Progenitor cell of endocrine pancreas (in vitro differentiated cells): ENCODE results near the gene ACP1. TPM values are rescaled to one million over a fixed set of nuclear protein-coding genes. Genes with fewer than 3 reads are reported as not detected.

Experiments
- DNase-seq: peaks from one replicate; pipeline ENCODE4 v3.0.0; 2021; ENCODE audit warnings: low spot score; ENCODE audit not compliant: unreplicated experiment
- H3K27ac Mint-ChIP-seq: 2 replicates; pipeline ENCODE4 v1.8.0; 2021; ENCODE audit warnings: mild to moderate bottlenecking, moderate library complexity, mixed read lengths
- H3K27me3 Mint-ChIP-seq: 2 replicates; pipeline ENCODE4 v1.8.0; 2021; ENCODE audit warnings: mixed read lengths
- H3K36me3 Mint-ChIP-seq: 2 replicates; pipeline ENCODE4 v1.8.0; 2022; ENCODE audit warnings: mixed read lengths; ENCODE audit not compliant: insufficient read depth
- H3K4me1 Mint-ChIP-seq: 2 replicates; pipeline ENCODE4 v1.8.0; 2021; ENCODE audit warnings: low read depth, mixed read lengths
- H3K4me3 Mint-ChIP-seq: 2 replicates; pipeline ENCODE4 v1.8.0; 2021; ENCODE audit warnings: low read depth, mild to moderate bottlenecking, moderate library complexity, mixed read lengths
- H3K9me3 Mint-ChIP-seq: 2 replicates; pipeline ENCODE4 v1.8.0; 2021; ENCODE audit warnings: low read depth, mixed read lengths
- CTCF ChIP-seq: fragments of 200-600 bp; sonication (generic); IDR thresholded peaks from one replicate; pipeline ENCODE4 v1.5.0; 2021; ENCODE audit warnings: antibody characterized with exemption, mild to moderate bottlenecking; ENCODE audit not compliant: unreplicated experiment
- total RNA-seq: library from RNA; stranded (reverse); gene quantifications from 2 replicates; pipeline ENCODE4 v1.2.1, GENCODE V29; 2021

ACP1 gene
- total RNA-seq, 1 donor from 2014 or later, result 111 TPM

- Mint-ChIP-seq H3K4me1 (peaks cover 41% of the 10 kb centered on the region), H3K4me3 (peak within 1 kb of the TSS; percentile 94), H3K9me3 (no peaks in the 10 kb centered on the region), H3K27me3 (no peaks in the 10 kb centered on the region), H3K27ac (peak within 1 kb of the TSS; percentile 98), H3K36me3 (peaks cover 3% of the 10 kb centered on the region)
- peak; percentile 58 for DNase-seq
- no peak for TF ChIP-seq CTCF
These were observed 814 bp upstream of the ACP1 start, which contains the start of gene SH3YL1 for GRCh38 chr2:263774-264492. SH3YL1 (minus strand) TSS chr2:264032; CDS start chr2:263984, 48 bp downstream.

- no peaks in the 10 kb centered on the region for H3K27me3 Mint-ChIP-seq
- no peak for TF ChIP-seq CTCF
- H3K4me1 Mint-ChIP-seq, result peaks cover 11% of the 10 kb centered on the region
- DNase-seq, result no peak
- H3K36me3 Mint-ChIP-seq, result no peaks in the 10 kb centered on the region
- no peaks in the 10 kb centered on the region for H3K9me3 Mint-ChIP-seq
- no peak overlapping the region for H3K27ac Mint-ChIP-seq
- no peak overlapping the region for H3K4me3 Mint-ChIP-seq
These were observed 3.6 kb downstream of the ACP1 start for GRCh38 chr2:268323-268722.

- Mint-ChIP-seq H3K9me3 (no peaks in the 10 kb centered on the region), H3K27ac (peak overlapping the region; percentile 22), H3K36me3 (peaks cover 2% of the 10 kb centered on the region), H3K4me3 (no peak overlapping the region), H3K27me3 (no peaks in the 10 kb centered on the region), H3K4me1 (peaks cover 11% of the 10 kb centered on the region)
- no peak for DNase-seq
- TF ChIP-seq CTCF, result no peak
These were observed 4.7 kb downstream of the ACP1 start for GRCh38 chr2:269356-270030.

- Mint-ChIP-seq H3K9me3 (no peaks in the 10 kb centered on the region), H3K4me3 (no peak overlapping the region), H3K27me3 (no peaks in the 10 kb centered on the region), H3K27ac (peak overlapping the region; percentile 26), H3K36me3 (peaks cover 2% of the 10 kb centered on the region), H3K4me1 (peaks cover 6% of the 10 kb centered on the region)
- DNase-seq, result no peak
- TF ChIP-seq CTCF, result no peak
These were observed 6.1 kb downstream of the ACP1 start for GRCh38 chr2:270861-271260.

- no peaks in the 10 kb centered on the region for H3K27me3 Mint-ChIP-seq
These were observed 7.2 kb downstream of the ACP1 start for GRCh38 chr2:271917-272316.

More at GRCh38 chr2:271917-272316, 7.2 kb downstream of the ACP1 start:
- no peak for DNase-seq
- Mint-ChIP-seq H3K36me3 (peaks cover 2% of the 10 kb centered on the region), H3K27ac (peak overlapping the region; percentile 77), H3K4me1 (peaks cover 2% of the 10 kb centered on the region), H3K4me3 (no peak overlapping the region), H3K9me3 (no peaks in the 10 kb centered on the region)
- no peak for TF ChIP-seq CTCF
